ENCODE data around the gene KLHDC8B.
"Not testable (repeated sequence)": the region's sequence is repeated elsewhere in the genome, so short reads cannot be mapped to it uniquely, and the experiment has no call there.

KLHDC8B gene

DNA sequence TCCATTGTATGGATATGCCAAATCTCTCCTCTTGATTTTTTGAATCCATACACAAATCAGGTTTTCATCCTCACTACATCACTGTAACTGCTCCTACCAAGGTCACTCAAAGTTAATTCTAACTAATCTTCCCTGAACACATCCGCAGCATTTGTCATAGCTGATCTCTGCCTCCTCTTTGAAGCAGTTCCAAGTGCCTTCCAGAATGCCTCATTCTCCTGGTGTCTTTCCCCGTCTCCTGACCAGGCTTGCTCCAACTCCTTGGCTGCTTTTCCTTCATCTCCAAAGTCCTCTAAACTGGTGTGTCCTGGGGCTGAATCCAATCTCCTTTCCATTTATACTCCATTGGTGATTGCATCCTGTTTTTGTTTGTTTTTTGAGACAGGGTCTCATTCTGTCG lies 26.8 kb downstream of the KLHDC8B start:
- DNase-seq: no peak

- no peak for DNase-seq
These were observed 27.3 kb downstream of the KLHDC8B start for GRCh38 chr3:49198611-49199230.

- DNase-seq: no peak
These were observed 28.0 kb downstream of the KLHDC8B start for GRCh38 chr3:49199239-49199899.

- no peak for DNase-seq
These were observed 28.5 kb downstream of the KLHDC8B start for GRCh38 chr3:49199900-49200281.

GRCh38 chr3:49213541-49213943 lies 42.1 kb downstream of the KLHDC8B start:
- no peak for DNase-seq

DNA sequence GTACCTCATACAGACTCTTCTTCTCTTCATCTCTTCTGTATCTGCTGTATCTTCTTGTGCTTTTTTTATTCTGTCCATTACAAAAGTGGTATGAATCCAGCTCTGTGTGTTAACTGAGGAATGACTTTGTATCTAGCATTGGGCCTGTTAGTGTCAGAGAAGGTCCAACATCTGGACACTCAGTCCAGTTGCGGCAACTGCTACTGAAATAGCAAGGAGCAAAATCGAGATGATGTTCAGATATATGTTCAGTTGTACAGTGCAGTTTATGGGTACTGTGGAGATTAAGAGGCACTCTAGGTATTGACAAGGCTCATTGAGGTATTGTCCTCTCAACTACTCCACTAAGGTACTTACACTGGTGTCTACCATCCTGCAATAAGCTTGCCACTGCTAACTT lies 42.6 kb downstream of the KLHDC8B start:
- DNase-seq: no peak

DNA sequence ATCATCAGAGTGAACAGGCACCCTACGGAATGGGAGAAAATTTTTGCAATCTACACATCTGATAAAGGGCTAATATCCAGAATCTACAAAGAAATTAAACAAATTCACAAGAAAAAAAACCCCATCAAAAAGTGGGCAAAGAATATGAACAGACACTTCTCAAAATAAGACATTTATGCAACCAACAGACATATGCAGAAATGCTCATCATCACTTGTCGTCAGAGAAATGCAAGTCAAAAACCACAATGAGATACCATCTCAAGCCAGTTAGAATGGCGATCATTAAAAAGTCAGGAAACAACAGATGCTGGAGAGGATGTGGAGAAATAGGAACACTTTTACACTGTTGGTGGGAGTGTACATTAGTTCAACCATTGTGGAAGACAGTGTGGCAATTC lies 45.3 kb downstream of the KLHDC8B start:
- not testable (repeated sequence) for DNase-seq

GRCh38 chr3:49217108-49217507 lies 45.7 kb downstream of the KLHDC8B start:
- not testable (repeated sequence) for DNase-seq

- DNase-seq: no peak
These were observed 46.5 kb downstream of the KLHDC8B start for GRCh38 chr3:49217688-49218470.

- not testable (repeated sequence) for DNase-seq
These were observed 47.1 kb downstream of the KLHDC8B start for GRCh38 chr3:49218471-49218989.

- DNase-seq: no peak
These were observed 47.7 kb downstream of the KLHDC8B start for GRCh38 chr3:49219132-49219531.

- DNase-seq: not testable (repeated sequence)
These were observed 49.7 kb downstream of the KLHDC8B start for GRCh38 chr3:49220985-49221563.

GRCh38 chr3:49222002-49222401 lies 50.6 kb downstream of the KLHDC8B start:
- no peak for DNase-seq

Measured in NK-92 treated with Interleukin-12 subunit alpha and Interleukin-12 subunit beta, amount 100 ng/mL, for 24 hours (cell line).